Stimulated activated CD8-positive, alpha-beta memory T cell treated with anti-CD3 and anti-CD28 coated beads, Interleukin-12 subunit alpha, Interleukin-12 subunit beta, amount 100 ng/mL, for 1 hour (primary cell): ENCODE data around the gene SUPT5H.

Source experiments
- DNase-seq: peaks from one replicate; pipeline ENCODE4 v3.0.0-alpha.2; 2020; ENCODE audit warnings: low read depth

The SUPT5H gene

GRCh38 chr19:39520541-39521484 is 75.4 kb downstream of the SUPT5H start:
- no peak for DNase-seq

- DNase-seq = no peak
These were observed 79.1 kb downstream of the SUPT5H start for GRCh38 chr19:39524495-39524894.

- DNase-seq = no peak
These were observed 79.8 kb downstream of the SUPT5H start for GRCh38 chr19:39525205-39525604.
